Measurements from ENCODE around the gene PPIL1.

- no peak for TF ChIP-seq POLR2A (IDR thresholded peaks at IDR 0.05)
- no peak for TF ChIP-seq CTCF (IDR thresholded peaks at IDR 0.05)
Measured at GRCh38 chr6:36908747-36909146, 34.1 kb upstream of the PPIL1 start.

All from lower leg skin (tissue), 3 donors.